Measurements from ENCODE around the gene ADGRD1. TPM values are rescaled to one million over a fixed set of nuclear protein-coding genes. Genes with fewer than 3 reads are reported as not detected.

The ADGRD1 gene
- total and polyA plus RNA-seq, 8 donors, result 25.6 to 167 (median 33.4) TPM

DNA sequence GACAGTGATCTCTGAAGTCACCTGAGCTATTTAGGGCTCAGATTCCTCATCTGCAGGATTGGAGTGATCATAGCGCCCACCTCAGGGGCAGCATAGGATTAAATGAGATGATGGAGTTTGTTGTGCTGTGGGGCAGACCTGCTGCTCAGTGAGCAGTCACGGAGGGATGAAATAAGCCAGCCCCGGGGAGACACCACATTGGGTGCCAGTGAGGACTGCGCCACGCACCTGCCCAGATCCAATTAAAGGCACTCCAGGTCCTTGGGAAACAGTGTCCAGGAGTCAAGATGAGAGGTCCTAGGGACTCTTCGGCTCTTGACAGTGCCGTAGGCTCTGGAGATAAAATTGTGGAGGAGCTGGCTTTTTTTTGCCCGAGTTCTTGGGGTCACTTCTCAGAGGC, 166.2 kb downstream of the ADGRD1 start:
- intact Hi-C loops (cut with DNase I), result no loop called here
- Histone ChIP-seq H3K27me3 (no peaks in the 10 kb centered on the region), H3K27ac (no peak overlapping the region), H3K36me3 (peaks cover 0 to 20% of the 10 kb centered on the region in 2 donors), H3K4me1 (peaks cover 0 to 4% of the 10 kb centered on the region in 2 donors), H3K9me3 (no peaks in the 10 kb centered on the region), H3K4me3 (no peak overlapping the region)
- no peak for ATAC-seq
- peak in 1 of 4 donors; percentile 15 for DNase-seq
- TF ChIP-seq, protein P1, sequence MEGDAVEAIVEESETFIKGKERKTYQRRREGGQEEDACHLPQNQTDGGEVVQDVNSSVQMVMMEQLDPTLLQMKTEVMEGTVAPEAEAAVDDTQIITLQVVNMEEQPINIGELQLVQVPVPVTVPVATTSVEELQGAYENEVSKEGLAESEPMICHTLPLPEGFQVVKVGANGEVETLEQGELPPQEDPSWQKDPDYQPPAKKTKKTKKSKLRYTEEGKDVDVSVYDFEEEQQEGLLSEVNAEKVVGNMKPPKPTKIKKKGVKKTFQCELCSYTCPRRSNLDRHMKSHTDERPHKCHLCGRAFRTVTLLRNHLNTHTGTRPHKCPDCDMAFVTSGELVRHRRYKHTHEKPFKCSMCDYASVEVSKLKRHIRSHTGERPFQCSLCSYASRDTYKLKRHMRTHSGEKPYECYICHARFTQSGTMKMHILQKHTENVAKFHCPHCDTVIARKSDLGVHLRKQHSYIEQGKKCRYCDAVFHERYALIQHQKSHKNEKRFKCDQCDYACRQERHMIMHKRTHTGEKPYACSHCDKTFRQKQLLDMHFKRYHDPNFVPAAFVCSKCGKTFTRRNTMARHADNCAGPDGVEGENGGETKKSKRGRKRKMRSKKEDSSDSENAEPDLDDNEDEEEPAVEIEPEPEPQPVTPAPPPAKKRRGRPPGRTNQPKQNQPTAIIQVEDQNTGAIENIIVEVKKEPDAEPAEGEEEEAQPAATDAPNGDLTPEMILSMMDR (IDR thresholded peaks at IDR 0.05), result no peak

DNA sequence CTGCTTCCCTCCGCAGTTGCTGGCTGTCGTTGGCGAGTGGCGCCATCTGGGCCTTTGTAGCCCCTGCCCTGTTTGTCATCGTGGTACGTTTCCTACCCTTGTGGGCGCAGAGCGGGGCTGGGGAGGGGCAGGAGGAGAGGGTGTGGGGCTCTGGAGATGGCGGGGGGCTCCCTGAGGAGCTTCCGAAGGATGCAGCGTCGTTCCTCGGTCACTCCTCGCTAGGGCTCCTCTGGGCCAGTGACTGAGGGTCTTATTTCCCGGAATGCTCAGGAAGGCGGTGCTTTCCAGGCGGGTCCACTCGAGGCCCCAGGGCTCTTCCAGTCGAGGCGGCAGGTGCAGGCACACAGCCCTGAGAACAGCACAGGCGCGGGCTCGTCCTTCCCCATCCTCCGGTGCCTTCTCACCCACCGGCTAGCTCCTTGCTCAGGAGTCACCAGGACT, 167.1 kb downstream of the ADGRD1 start:
- peak in 1 of 4 donors; percentile 10 for DNase-seq
- Histone ChIP-seq H3K9me3 (no peaks in the 10 kb centered on the region), H3K27ac (no peak overlapping the region), H3K4me3 (no peak overlapping the region), H3K4me1 (peaks cover 0 to 4% of the 10 kb centered on the region in 2 donors), H3K36me3 (peaks cover 0 to 16% of the 10 kb centered on the region in 2 donors), H3K27me3 (no peaks in the 10 kb centered on the region)
- intact Hi-C loops (cut with DNase I), result no loop called here
- TF ChIP-seq, protein P1 (IDR thresholded peaks at IDR 0.05), result no peak
- no peak for ATAC-seq

DNA sequence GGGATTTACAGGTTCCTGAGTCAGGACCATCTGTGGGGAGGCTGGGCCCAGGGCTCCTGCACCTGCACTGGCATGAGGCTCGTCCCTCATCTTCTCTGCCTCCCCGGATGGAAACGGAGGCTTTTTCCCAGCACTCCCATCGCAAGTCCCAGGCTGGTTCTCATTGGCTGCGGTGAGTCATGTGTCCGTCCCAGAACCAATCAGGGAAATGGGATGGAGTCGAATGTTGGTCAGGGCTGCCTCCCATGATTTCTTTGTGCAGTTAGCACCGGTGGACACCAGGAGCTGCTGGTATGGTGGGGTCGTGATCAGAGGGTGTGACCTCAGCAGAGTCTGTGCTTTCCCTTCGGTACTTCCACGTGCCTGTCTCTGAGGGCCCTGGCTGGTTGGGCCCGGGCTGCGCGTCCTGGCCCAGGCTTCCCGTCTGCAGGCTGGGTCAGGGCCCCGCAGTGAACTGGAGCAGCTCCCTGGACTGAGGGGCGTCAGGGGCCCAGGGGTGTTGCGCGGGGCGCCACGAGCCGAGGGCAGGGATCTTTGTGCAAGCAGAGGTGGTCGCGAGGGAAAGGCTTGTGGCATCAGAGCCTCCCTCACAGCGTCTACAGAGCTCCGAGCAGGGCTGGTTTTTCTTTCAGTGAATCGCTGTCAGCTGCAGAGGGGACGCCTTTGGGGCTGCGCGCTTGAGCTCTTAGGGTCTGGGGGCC, 168.1 kb downstream of the ADGRD1 start:
- no peak for DNase-seq
- no peaks in the 10 kb centered on the region for H3K9me3 ChIP-seq
- TF ChIP-seq, protein P1 (IDR thresholded peaks at IDR 0.05), result no peak
- intact Hi-C loops (cut with DNase I), result no loop called here
- peaks cover 0 to 16% of the 10 kb centered on the region in 2 donors for H3K36me3 ChIP-seq
- no peak overlapping the region for H3K27ac ChIP-seq
- H3K4me3 ChIP-seq, result no peak overlapping the region
- H3K27me3 ChIP-seq, result no peaks in the 10 kb centered on the region
- no peaks in the 10 kb centered on the region for H3K4me1 ChIP-seq
- no peak for ATAC-seq

DNA sequence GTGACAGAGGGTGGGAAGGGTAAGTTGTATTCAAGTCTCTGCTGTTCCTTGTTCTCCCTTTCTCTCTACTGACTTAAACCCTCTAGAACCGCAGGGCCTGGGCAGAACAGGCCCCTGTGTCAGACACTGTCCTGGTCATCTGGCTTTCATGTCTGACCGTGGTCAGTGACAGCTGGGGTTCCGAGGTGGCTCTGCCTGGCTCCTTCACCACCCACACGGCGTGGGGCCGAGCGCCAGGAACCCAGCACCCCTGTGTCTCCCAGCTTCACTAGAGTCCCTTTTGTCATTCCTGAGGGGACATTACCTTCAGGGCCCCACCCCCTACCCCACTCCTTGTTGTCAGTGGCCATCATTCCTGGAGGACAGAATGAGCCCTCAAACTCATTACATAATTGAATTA, 168.9 kb downstream of the ADGRD1 start:
- intact Hi-C loops (cut with DNase I), result no loop called here
- DNase-seq (no peak), ATAC-seq (no peak)
- Histone ChIP-seq H3K36me3 (peaks cover 0 to 16% of the 10 kb centered on the region in 2 donors), H3K27ac (no peak overlapping the region), H3K4me1 (no peaks in the 10 kb centered on the region), H3K9me3 (no peaks in the 10 kb centered on the region), H3K4me3 (no peak overlapping the region), H3K27me3 (no peaks in the 10 kb centered on the region)
- TF ChIP-seq, protein P1 (IDR thresholded peaks at IDR 0.05), result no peak

DNA sequence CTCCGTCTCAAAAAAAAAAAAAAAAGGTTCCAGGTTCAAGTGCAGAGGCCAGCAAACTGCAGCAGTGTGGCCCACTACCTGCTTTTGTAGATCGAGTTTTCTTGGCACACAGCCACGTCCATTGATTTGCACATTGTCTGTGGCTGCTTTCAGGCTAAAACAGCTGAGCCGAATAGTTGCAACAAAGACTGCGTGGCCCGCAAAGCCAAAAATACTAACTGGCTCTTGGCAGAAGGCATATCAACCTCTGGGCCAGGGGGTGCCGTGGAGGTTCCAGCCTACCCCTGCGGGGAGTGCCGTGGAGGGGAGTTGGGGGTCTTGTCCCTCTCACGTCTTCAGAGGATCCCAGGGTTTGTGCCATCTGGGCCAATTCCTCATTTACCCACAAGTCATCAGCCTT, 170.1 kb downstream of the ADGRD1 start:
- H3K9me3 ChIP-seq, result no peaks in the 10 kb centered on the region
- intact Hi-C loops (cut with DNase I), result no loop called here
- TF ChIP-seq, protein P1 (IDR thresholded peaks at IDR 0.05), result no peak
- no peak overlapping the region for H3K4me3 ChIP-seq
- no peak for ATAC-seq
- peaks cover 0 to 10% of the 10 kb centered on the region in 2 donors for H3K36me3 ChIP-seq
- no peaks in the 10 kb centered on the region for H3K4me1 ChIP-seq
- H3K27me3 ChIP-seq, result no peaks in the 10 kb centered on the region
- no peak for DNase-seq
- H3K27ac ChIP-seq, result no peak overlapping the region

Data from left lung (tissue), 10 donors.